ENCODE results near the gene ANKRD49.

DNA sequence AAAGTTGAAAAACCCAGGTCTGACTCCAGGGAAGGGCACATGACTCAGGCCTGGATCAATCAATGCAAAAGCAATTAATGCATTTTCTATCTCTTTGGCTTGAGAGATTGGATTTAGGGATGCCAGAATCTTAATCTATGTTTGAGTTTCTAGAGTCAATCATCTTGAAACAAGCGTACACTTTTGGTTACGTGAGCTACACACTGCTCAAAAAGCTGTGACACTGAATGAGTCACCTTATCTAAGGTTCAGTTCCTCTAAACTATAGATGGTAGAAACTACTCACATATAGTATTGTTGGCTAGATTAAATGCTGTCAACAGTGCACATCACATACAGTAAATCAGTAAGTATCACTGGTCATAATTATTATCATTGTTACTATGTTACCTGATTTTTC lies 24.4 kb upstream of the ANKRD49 start:
- TF ChIP-seq, protein P1, sequence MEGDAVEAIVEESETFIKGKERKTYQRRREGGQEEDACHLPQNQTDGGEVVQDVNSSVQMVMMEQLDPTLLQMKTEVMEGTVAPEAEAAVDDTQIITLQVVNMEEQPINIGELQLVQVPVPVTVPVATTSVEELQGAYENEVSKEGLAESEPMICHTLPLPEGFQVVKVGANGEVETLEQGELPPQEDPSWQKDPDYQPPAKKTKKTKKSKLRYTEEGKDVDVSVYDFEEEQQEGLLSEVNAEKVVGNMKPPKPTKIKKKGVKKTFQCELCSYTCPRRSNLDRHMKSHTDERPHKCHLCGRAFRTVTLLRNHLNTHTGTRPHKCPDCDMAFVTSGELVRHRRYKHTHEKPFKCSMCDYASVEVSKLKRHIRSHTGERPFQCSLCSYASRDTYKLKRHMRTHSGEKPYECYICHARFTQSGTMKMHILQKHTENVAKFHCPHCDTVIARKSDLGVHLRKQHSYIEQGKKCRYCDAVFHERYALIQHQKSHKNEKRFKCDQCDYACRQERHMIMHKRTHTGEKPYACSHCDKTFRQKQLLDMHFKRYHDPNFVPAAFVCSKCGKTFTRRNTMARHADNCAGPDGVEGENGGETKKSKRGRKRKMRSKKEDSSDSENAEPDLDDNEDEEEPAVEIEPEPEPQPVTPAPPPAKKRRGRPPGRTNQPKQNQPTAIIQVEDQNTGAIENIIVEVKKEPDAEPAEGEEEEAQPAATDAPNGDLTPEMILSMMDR (IDR thresholded peaks at IDR 0.05; ENCODE audit: poor library complexity), result no peak
- TF ChIP-seq EZH2 (IDR thresholded peaks at IDR 0.05; ENCODE audit: borderline replicate concordance), result no peak
